ENCODE results near the gene CLASP1.

CLASP1 gene

DNA sequence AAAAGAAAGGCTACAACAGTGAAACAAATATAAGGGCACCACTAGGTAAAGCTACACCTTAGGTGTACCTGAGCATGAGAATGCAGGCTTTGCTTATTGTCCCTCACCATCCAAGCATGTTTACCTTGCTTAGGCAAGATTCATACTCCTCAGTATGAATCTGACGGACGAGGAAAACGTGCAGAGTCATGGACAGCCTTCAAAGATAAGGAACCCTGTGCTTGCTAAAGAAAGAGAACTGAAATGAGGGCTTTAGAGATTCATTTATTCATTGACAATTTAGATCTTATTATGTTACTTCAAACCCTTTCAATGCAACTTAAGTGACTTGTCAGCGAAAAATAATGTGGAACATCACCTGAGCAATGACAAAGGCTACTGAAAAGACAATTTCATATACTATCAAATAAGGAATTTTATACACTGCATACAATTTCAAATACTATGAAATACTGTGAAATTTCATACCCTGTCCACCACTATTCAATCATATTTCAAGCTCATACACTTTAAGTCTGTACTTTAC, 21.7 kb downstream of the CLASP1 start:
- H3K27ac ChIP-seq (replicated peaks), result no peak overlapping the region
- DNase-seq (ENCODE audit: low read depth in 1 of 2, low spot score in 1 of 2), result no peak

DNA sequence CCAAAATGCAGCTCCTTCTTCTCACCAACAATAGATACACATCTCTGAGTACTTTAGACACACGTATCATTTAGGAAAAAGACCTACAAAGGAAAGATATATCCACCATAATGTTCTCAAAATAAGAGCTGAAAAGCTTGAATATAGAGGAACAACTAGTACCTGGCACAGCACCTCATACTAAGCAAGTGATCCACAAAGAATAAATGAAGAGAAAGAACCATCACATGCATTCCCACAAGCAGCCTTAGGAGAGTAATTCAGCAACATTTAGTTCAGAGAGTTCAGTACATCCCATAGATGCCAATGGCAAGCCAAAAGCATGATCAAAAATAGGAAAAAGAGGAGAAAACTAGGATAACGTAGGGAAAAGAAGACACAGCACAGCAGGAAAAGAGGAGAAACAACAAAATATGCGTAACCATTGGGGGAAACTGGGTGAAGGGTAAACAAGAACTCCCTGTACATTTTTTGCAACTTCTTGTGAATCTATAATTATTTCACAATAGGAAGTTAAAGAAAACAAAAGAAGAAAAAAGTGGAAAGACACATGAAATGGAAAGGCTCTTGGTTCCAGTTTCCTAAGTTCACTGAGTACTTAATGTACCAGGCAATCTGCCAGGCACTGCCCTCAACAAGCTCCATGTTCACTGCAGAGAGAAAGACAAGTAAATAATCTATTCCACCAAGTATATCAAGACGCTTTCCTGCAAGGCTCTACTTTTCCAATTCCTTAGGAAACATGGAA, 22.3 kb downstream of the CLASP1 start:
- no peak for DNase-seq (ENCODE audit: low read depth in 1 of 2, low spot score in 1 of 2)
- H3K27ac ChIP-seq (replicated peaks), result no peak overlapping the region
- H3K27me3 ChIP-seq (ENCODE audit: insufficient read depth, poor library complexity, severe bottlenecking), result no peaks in the 10 kb centered on the region
- TF ChIP-seq POLR2AphosphoS5 (IDR thresholded peaks at IDR 0.05; ENCODE audit: low read depth) (no peak), GABPA (IDR thresholded peaks at IDR 0.05; ENCODE audit: low read depth) (no peak), SPI1 (IDR thresholded peaks at IDR 0.05; ENCODE audit: borderline replicate concordance, low read depth) (no peak)
- TF ChIP-seq, protein P1, sequence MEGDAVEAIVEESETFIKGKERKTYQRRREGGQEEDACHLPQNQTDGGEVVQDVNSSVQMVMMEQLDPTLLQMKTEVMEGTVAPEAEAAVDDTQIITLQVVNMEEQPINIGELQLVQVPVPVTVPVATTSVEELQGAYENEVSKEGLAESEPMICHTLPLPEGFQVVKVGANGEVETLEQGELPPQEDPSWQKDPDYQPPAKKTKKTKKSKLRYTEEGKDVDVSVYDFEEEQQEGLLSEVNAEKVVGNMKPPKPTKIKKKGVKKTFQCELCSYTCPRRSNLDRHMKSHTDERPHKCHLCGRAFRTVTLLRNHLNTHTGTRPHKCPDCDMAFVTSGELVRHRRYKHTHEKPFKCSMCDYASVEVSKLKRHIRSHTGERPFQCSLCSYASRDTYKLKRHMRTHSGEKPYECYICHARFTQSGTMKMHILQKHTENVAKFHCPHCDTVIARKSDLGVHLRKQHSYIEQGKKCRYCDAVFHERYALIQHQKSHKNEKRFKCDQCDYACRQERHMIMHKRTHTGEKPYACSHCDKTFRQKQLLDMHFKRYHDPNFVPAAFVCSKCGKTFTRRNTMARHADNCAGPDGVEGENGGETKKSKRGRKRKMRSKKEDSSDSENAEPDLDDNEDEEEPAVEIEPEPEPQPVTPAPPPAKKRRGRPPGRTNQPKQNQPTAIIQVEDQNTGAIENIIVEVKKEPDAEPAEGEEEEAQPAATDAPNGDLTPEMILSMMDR (IDR thresholded peaks at IDR 0.05; ENCODE audit: insufficient read depth, low read length), result no peak
- TF ChIP-seq, protein P2, sequence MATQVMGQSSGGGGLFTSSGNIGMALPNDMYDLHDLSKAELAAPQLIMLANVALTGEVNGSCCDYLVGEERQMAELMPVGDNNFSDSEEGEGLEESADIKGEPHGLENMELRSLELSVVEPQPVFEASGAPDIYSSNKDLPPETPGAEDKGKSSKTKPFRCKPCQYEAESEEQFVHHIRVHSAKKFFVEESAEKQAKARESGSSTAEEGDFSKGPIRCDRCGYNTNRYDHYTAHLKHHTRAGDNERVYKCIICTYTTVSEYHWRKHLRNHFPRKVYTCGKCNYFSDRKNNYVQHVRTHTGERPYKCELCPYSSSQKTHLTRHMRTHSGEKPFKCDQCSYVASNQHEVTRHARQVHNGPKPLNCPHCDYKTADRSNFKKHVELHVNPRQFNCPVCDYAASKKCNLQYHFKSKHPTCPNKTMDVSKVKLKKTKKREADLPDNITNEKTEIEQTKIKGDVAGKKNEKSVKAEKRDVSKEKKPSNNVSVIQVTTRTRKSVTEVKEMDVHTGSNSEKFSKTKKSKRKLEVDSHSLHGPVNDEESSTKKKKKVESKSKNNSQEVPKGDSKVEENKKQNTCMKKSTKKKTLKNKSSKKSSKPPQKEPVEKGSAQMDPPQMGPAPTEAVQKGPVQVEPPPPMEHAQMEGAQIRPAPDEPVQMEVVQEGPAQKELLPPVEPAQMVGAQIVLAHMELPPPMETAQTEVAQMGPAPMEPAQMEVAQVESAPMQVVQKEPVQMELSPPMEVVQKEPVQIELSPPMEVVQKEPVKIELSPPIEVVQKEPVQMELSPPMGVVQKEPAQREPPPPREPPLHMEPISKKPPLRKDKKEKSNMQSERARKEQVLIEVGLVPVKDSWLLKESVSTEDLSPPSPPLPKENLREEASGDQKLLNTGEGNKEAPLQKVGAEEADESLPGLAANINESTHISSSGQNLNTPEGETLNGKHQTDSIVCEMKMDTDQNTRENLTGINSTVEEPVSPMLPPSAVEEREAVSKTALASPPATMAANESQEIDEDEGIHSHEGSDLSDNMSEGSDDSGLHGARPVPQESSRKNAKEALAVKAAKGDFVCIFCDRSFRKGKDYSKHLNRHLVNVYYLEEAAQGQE (IDR thresholded peaks at IDR 0.05; ENCODE audit: insufficient replicate concordance, low read depth), result no peak
- H3K4me3 ChIP-seq (replicated peaks; ENCODE audit: insufficient read depth, low read length), result no peak overlapping the region

More for the DNA sequence above, 21.7 kb downstream of the CLASP1 start:
- no peak for TF ChIP-seq POLR2AphosphoS5 (IDR thresholded peaks at IDR 0.05; ENCODE audit: low read depth)
- TF ChIP-seq, protein P1 (IDR thresholded peaks at IDR 0.05; ENCODE audit: insufficient read depth, low read length), result no peak
- no peak for TF ChIP-seq SPI1 (IDR thresholded peaks at IDR 0.05; ENCODE audit: borderline replicate concordance, low read depth)
- no peak for TF ChIP-seq GABPA (IDR thresholded peaks at IDR 0.05; ENCODE audit: low read depth)
- TF ChIP-seq, protein P2 (IDR thresholded peaks at IDR 0.05; ENCODE audit: insufficient replicate concordance, low read depth), result no peak
- no peak overlapping the region for H3K4me3 ChIP-seq (replicated peaks; ENCODE audit: insufficient read depth, low read length)
- no peaks in the 10 kb centered on the region for H3K27me3 ChIP-seq (ENCODE audit: insufficient read depth, poor library complexity, severe bottlenecking)

DNA sequence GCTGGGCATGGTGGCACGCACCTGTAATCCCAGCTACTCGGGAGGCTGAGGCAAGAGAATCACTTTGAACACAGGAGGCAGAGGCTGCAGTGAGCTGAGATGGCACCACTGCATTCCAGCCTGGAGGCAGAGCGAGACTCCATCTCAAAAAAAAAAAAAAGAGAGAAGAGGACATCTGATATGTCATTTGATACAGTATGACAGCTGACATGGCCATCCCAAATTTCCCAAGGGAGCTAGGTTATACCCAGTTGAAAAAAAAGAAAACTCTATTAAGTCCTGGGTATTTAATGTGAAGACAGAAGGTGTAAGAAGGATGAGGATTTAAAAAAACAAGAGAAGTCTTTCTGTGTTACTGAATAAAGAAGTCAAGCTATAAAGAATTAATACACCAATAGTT, 23.3 kb downstream of the CLASP1 start:
- Histone ChIP-seq H3K27me3 (ENCODE audit: insufficient read depth, poor library complexity, severe bottlenecking) (no peaks in the 10 kb centered on the region), H3K27ac (replicated peaks) (no peak overlapping the region), H3K4me3 (replicated peaks; ENCODE audit: insufficient read depth, low read length) (no peak overlapping the region)
- no peak for TF ChIP-seq POLR2AphosphoS5 (IDR thresholded peaks at IDR 0.05; ENCODE audit: low read depth)
- no peak for TF ChIP-seq SPI1 (IDR thresholded peaks at IDR 0.05; ENCODE audit: borderline replicate concordance, low read depth)
- TF ChIP-seq, protein P2 (IDR thresholded peaks at IDR 0.05; ENCODE audit: insufficient replicate concordance, low read depth), result no peak
- TF ChIP-seq, protein P1 (IDR thresholded peaks at IDR 0.05; ENCODE audit: insufficient read depth, low read length), result no peak
- no peak for TF ChIP-seq GABPA (IDR thresholded peaks at IDR 0.05; ENCODE audit: low read depth)
- no peak for DNase-seq (ENCODE audit: low read depth in 1 of 2, low spot score in 1 of 2)

Data from HL-60 (cell line).